Neural cell (in vitro differentiated cells): ENCODE data around the gene RASGEF1C. TPM values are rescaled to one million over a fixed set of nuclear protein-coding genes. Genes with fewer than 3 reads are reported as not detected.

Source experiments
- H2AFZ ChIP-seq: fragments of 200-600, 300-800 bp; sonication (generic), shearing (Covaris generic); 2 replicates; pipeline ENCODE4 v1.6.0; 2014; ENCODE audit warnings: low read depth, mild to moderate bottlenecking, antibody characterized with exemption, low read length, moderate library complexity
- H3F3A ChIP-seq: fragments of 200-600 bp; shearing (Covaris generic); 2 replicates; pipeline ENCODE4 v1.6.1; 2016; ENCODE audit warnings: mild to moderate bottlenecking, moderate library complexity, mixed read lengths, antibody characterized with exemption, low read length; ENCODE audit not compliant: insufficient read depth, poor library complexity, severe bottlenecking
- H3K27ac ChIP-seq: fragments of 200-600, 300-800 bp; sonication (generic), shearing (Covaris generic); 2 replicates; pipeline ENCODE4 v1.5.1; 2014; ENCODE audit warnings: mild to moderate bottlenecking, low read length, moderate library complexity
- H3K27me3 ChIP-seq: fragments of 300-800, 200-600 bp; sonication (generic), shearing (Covaris generic); 2 replicates; pipeline ENCODE4 v1.6.0; 2014; ENCODE audit warnings: mild to moderate bottlenecking, low read depth, low read length, moderate library complexity; ENCODE audit not compliant: insufficient read depth
- H3K36me3 ChIP-seq: fragments of 300-800, 200-600 bp; sonication (generic), shearing (Covaris generic); 2 replicates; pipeline ENCODE4 v1.5.1; 2014; ENCODE audit warnings: mild to moderate bottlenecking, antibody characterized with exemption, low read length, moderate library complexity; ENCODE audit not compliant: insufficient read depth
- H3K4me2 ChIP-seq: fragments of 300-800, 200-600 bp; sonication (generic), shearing (Covaris generic); 2 replicates; pipeline ENCODE4 v1.6.0; 2014; ENCODE audit warnings: mild to moderate bottlenecking, low read length
- H3K4me3 ChIP-seq: fragments of 300-800, 200-600 bp; sonication (generic), shearing (Covaris generic); 2 replicates; pipeline ENCODE4 v1.5.1; 2014; ENCODE audit warnings: mild to moderate bottlenecking, low read length, moderate library complexity
- H3K79me2 ChIP-seq: fragments of 200-600 bp; shearing (Covaris generic); replicated peaks from 2 replicates; pipeline ENCODE4 v1.6.0; 2014; ENCODE audit warnings: mild to moderate bottlenecking, low read length, moderate library complexity; ENCODE audit not compliant: insufficient read depth
- H3K9ac ChIP-seq: fragments of 300-800, 200-600 bp; sonication (generic), shearing (Covaris generic); 2 replicates; pipeline ENCODE4 v1.6.1; 2016; ENCODE audit warnings: mild to moderate bottlenecking, low read length, mixed read lengths
- H3K9me2 ChIP-seq: fragments of 200-600 bp; shearing (Covaris generic); 2 replicates; pipeline ENCODE4 v1.6.1; 2016; ENCODE audit warnings: mild to moderate bottlenecking, low read length, mixed read lengths; ENCODE audit not compliant: insufficient read depth
- H3K9me3 ChIP-seq: fragments of 200-600, 300-800 bp; sonication (generic), shearing (Covaris generic); 2 replicates; pipeline ENCODE4 v1.6.1; 2016; ENCODE audit warnings: mild to moderate bottlenecking, mixed run types, low read length, moderate library complexity, mixed read lengths
- H4K20me1 ChIP-seq: fragments of 200-600 bp; shearing (Covaris generic); 2 replicates; pipeline ENCODE4 v1.6.1; 2016; ENCODE audit warnings: mild to moderate bottlenecking, mixed run types; ENCODE audit not compliant: insufficient read depth
- EP300 ChIP-seq: fragments of 450-650 bp; conservative IDR thresholded peaks from 2 replicates; pipeline ENCODE4 v1.6.1; 2014; ENCODE audit warnings: antibody characterized with exemption, mild to moderate bottlenecking, moderate library complexity; ENCODE audit not compliant: poor library complexity, severe bottlenecking
- EZH2 ChIP-seq: fragments of 200-600, 300-800 bp; shearing (Covaris generic), sonication (generic); IDR thresholded peaks from 2 replicates; pipeline ENCODE4 v1.6.1; 2014; ENCODE audit warnings: antibody characterized with exemption, low read length, borderline replicate concordance, mild to moderate bottlenecking; ENCODE audit not compliant: insufficient read depth, poor library complexity, severe bottlenecking
- MXI1 ChIP-seq: fragments of 450-650 bp; conservative IDR thresholded peaks from 2 replicates; pipeline ENCODE4 v1.6.1; 2014; ENCODE audit warnings: antibody characterized with exemption, mild to moderate bottlenecking; ENCODE audit not compliant: poor library complexity, severe bottlenecking
- POLR2AphosphoS5 ChIP-seq: IDR thresholded peaks from 2 replicates; pipeline ENCODE4 v1.6.1; 2012
- RAD21 ChIP-seq: fragments of 450-650 bp; conservative IDR thresholded peaks from 2 replicates; pipeline ENCODE4 v1.6.1; 2014; ENCODE audit warnings: antibody characterized with exemption, mild to moderate bottlenecking, moderate library complexity
- SMC3 ChIP-seq: fragments of 450-650 bp; conservative IDR thresholded peaks from 2 replicates; pipeline ENCODE4 v1.6.1; 2014; ENCODE audit warnings: antibody characterized with exemption, mild to moderate bottlenecking, moderate library complexity; ENCODE audit not compliant: poor library complexity
- TAF1 ChIP-seq: IDR thresholded peaks from 2 replicates; pipeline ENCODE4 v1.6.1; 2012; ENCODE audit warnings: low read depth
- polyA plus RNA-seq: library from polyadenylated mRNA; depleted of rRNA; stranded (reverse); fragments of >200 nt; gene quantifications from 2 replicates; pipeline ENCODE4 v1.2.3, GENCODE V29; 2014
- TF ChIP-seq, protein P1 (sequence below): IDR thresholded peaks from 2 replicates; pipeline ENCODE4 v1.6.1; 2012; ENCODE audit warnings: borderline replicate concordance
- TF ChIP-seq, protein P2 (sequence below): fragments of 450-650 bp; IDR thresholded peaks from 2 replicates; pipeline ENCODE4 v1.5.1; 2014; ENCODE audit warnings: antibody characterized with exemption, mild to moderate bottlenecking, moderate library complexity; ENCODE audit not compliant: poor library complexity, severe bottlenecking

Gene RASGEF1C
- polyA plus RNA-seq, 1 donor from 2014 or later, result 5.3 TPM

DNA sequence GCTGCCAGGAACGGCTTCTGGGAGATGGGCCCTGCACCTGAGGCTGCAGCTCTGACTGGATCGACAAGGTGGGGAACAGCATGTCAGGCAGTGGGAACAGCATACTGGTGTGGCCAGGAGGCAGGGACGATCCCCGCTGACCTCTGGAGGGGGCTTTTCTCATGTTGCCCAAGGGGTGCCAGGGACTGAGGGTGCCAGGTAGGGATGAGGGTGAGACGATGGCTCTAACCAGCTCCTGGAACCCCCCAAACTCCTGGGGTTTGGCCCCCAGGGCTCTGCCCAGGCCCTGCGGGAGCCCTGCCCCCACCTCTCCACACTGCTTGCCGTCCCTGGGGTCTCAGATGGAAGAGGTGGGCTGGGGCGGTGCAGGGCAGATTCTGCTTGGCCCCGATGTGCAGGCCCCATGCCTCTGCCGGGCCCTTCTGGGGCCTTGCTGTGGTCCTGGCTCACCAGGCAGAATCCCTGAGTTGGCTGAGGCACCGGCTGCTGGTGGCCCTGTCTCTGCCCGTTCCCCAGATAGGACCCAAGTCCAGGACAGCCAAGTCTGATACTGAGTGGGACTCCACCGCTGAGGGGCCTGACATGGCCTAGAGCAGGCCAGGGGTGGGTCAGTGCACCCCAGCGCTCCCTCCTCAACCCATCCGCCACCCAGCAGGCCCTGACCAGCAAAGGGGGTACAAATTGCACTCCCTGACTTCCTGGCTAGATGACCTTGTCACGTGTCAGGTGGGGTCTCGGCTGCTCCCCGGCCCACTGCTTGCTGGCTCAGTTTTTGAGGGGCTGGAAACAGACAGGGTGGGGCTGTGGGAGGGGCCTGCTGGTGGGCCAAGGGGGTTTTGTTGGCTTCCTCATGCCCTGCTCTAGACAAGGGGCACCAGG lies 109.0 kb downstream of the RASGEF1C start:
- Histone ChIP-seq H4K20me1 (no peaks in the 10 kb centered on the region), H3K27me3 (no peaks in the 10 kb centered on the region), H2AFZ (no peak overlapping the region), H3K9ac (no peak overlapping the region), H3K9me3 (no peaks in the 10 kb centered on the region), H3K27ac (no peak overlapping the region), H3K79me2 (no peaks in the 10 kb centered on the region), H3K4me3 (no peak overlapping the region), H3K4me2 (no peak overlapping the region), H3K9me2 (no peaks in the 10 kb centered on the region), H3K36me3 (no peaks in the 10 kb centered on the region), H3F3A (no peaks in the 10 kb centered on the region)
- no peak for TF ChIP-seq POLR2AphosphoS5
- no peak for TF ChIP-seq RAD21
- TF ChIP-seq MXI1, result no peak
- TF ChIP-seq, protein P1, sequence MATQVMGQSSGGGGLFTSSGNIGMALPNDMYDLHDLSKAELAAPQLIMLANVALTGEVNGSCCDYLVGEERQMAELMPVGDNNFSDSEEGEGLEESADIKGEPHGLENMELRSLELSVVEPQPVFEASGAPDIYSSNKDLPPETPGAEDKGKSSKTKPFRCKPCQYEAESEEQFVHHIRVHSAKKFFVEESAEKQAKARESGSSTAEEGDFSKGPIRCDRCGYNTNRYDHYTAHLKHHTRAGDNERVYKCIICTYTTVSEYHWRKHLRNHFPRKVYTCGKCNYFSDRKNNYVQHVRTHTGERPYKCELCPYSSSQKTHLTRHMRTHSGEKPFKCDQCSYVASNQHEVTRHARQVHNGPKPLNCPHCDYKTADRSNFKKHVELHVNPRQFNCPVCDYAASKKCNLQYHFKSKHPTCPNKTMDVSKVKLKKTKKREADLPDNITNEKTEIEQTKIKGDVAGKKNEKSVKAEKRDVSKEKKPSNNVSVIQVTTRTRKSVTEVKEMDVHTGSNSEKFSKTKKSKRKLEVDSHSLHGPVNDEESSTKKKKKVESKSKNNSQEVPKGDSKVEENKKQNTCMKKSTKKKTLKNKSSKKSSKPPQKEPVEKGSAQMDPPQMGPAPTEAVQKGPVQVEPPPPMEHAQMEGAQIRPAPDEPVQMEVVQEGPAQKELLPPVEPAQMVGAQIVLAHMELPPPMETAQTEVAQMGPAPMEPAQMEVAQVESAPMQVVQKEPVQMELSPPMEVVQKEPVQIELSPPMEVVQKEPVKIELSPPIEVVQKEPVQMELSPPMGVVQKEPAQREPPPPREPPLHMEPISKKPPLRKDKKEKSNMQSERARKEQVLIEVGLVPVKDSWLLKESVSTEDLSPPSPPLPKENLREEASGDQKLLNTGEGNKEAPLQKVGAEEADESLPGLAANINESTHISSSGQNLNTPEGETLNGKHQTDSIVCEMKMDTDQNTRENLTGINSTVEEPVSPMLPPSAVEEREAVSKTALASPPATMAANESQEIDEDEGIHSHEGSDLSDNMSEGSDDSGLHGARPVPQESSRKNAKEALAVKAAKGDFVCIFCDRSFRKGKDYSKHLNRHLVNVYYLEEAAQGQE, result no peak
- TF ChIP-seq, protein P2, sequence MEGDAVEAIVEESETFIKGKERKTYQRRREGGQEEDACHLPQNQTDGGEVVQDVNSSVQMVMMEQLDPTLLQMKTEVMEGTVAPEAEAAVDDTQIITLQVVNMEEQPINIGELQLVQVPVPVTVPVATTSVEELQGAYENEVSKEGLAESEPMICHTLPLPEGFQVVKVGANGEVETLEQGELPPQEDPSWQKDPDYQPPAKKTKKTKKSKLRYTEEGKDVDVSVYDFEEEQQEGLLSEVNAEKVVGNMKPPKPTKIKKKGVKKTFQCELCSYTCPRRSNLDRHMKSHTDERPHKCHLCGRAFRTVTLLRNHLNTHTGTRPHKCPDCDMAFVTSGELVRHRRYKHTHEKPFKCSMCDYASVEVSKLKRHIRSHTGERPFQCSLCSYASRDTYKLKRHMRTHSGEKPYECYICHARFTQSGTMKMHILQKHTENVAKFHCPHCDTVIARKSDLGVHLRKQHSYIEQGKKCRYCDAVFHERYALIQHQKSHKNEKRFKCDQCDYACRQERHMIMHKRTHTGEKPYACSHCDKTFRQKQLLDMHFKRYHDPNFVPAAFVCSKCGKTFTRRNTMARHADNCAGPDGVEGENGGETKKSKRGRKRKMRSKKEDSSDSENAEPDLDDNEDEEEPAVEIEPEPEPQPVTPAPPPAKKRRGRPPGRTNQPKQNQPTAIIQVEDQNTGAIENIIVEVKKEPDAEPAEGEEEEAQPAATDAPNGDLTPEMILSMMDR, result no peak
- no peak for TF ChIP-seq TAF1
- TF ChIP-seq EP300, result no peak
- TF ChIP-seq EZH2, result no peak
- TF ChIP-seq SMC3, result no peak

- Histone ChIP-seq H3K27ac (no peak overlapping the region), H3K79me2 (no peaks in the 10 kb centered on the region), H3F3A (no peaks in the 10 kb centered on the region), H2AFZ (no peak overlapping the region), H3K9ac (no peak overlapping the region), H3K36me3 (no peaks in the 10 kb centered on the region), H3K27me3 (no peaks in the 10 kb centered on the region), H3K9me2 (no peaks in the 10 kb centered on the region), H3K4me3 (no peak overlapping the region), H3K9me3 (no peaks in the 10 kb centered on the region), H4K20me1 (no peaks in the 10 kb centered on the region), H3K4me2 (no peak overlapping the region)
- TF ChIP-seq MXI1, result no peak
- no peak for TF ChIP-seq EP300
- TF ChIP-seq, protein P1, result no peak
- no peak for TF ChIP-seq POLR2AphosphoS5
- TF ChIP-seq SMC3, result no peak
- TF ChIP-seq, protein P2, result no peak
- TF ChIP-seq TAF1, result no peak
- no peak for TF ChIP-seq RAD21
- no peak for TF ChIP-seq EZH2
Observed at GRCh38 chr5:180098991-180099732, 109.8 kb downstream of the RASGEF1C start.
